ENCODE measurements around the gene CERK. TPM values are rescaled to one million over a fixed set of nuclear protein-coding genes. Genes with fewer than 3 reads are reported as not detected.

The CERK gene
- total RNA-seq, 1 donor from 2014 or later, result 50.7 TPM

GRCh38 chr22:46754110-46754799 lies 16.2 kb upstream of the CERK start:
- H3K4me3 Mint-ChIP-seq, result no peak overlapping the region
- peaks cover under 1% of the 10 kb centered on the region for H3K27me3 Mint-ChIP-seq (ENCODE audit: low read depth)
- TF ChIP-seq, protein P1, sequence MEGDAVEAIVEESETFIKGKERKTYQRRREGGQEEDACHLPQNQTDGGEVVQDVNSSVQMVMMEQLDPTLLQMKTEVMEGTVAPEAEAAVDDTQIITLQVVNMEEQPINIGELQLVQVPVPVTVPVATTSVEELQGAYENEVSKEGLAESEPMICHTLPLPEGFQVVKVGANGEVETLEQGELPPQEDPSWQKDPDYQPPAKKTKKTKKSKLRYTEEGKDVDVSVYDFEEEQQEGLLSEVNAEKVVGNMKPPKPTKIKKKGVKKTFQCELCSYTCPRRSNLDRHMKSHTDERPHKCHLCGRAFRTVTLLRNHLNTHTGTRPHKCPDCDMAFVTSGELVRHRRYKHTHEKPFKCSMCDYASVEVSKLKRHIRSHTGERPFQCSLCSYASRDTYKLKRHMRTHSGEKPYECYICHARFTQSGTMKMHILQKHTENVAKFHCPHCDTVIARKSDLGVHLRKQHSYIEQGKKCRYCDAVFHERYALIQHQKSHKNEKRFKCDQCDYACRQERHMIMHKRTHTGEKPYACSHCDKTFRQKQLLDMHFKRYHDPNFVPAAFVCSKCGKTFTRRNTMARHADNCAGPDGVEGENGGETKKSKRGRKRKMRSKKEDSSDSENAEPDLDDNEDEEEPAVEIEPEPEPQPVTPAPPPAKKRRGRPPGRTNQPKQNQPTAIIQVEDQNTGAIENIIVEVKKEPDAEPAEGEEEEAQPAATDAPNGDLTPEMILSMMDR (IDR thresholded peaks at IDR 0.05; ENCODE audit: unreplicated experiment), result no peak
- H3K27ac Mint-ChIP-seq, result peak overlapping the region; percentile 71
- no peak for DNase-seq (ENCODE audit: low spot score in 2 of 2, unreplicated experiment in 2 of 2)
- peaks cover 7% of the 10 kb centered on the region for H3K9me3 Mint-ChIP-seq
- peaks cover 5% of the 10 kb centered on the region for H3K36me3 Mint-ChIP-seq
- H3K4me1 Mint-ChIP-seq, result peaks cover 14% of the 10 kb centered on the region

DNA sequence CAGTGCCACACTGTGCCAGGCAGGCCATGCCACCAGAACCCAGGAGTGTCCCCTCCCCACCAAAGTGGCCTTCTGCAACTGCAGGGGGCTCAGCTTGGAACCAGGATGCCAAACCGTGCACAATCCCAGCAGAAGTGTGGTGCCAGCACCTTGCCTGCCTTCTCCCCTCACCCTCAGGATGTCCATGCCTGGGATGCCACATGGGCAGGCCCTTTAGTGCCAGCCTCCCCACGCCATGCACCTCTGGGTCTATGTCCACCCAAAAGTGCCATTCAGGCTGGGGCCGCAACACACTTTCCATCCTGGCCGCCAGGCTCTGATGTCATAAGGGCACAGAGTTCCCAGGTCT lies 15.7 kb upstream of the CERK start:
- Mint-ChIP-seq H3K4me3 (no peak overlapping the region), H3K4me1 (peaks cover 13% of the 10 kb centered on the region), H3K27ac (no peak overlapping the region), H3K36me3 (peaks cover 5% of the 10 kb centered on the region), H3K27me3 (ENCODE audit: low read depth) (peaks cover 2% of the 10 kb centered on the region), H3K9me3 (peaks cover 7% of the 10 kb centered on the region)
- TF ChIP-seq, protein P1 (IDR thresholded peaks at IDR 0.05; ENCODE audit: unreplicated experiment), result no peak
- no peak for DNase-seq (ENCODE audit: low spot score in 2 of 2, unreplicated experiment in 2 of 2)

GRCh38 chr22:46753360-46753759 lies 15.3 kb upstream of the CERK start:
- DNase-seq (ENCODE audit: low spot score in 2 of 2, unreplicated experiment in 2 of 2), result no peak
- no peak overlapping the region for H3K4me3 Mint-ChIP-seq
- peaks cover 7% of the 10 kb centered on the region for H3K9me3 Mint-ChIP-seq
- peaks cover 5% of the 10 kb centered on the region for H3K36me3 Mint-ChIP-seq
- no peak overlapping the region for H3K27ac Mint-ChIP-seq
- H3K4me1 Mint-ChIP-seq, result peaks cover 9% of the 10 kb centered on the region
- TF ChIP-seq, protein P1 (IDR thresholded peaks at IDR 0.05; ENCODE audit: unreplicated experiment), result no peak
- H3K27me3 Mint-ChIP-seq (ENCODE audit: low read depth), result peaks cover 2% of the 10 kb centered on the region

GRCh38 chr22:46752988-46753310 lies 14.9 kb upstream of the CERK start:
- Mint-ChIP-seq H3K36me3 (peaks cover 5% of the 10 kb centered on the region), H3K9me3 (peaks cover 7% of the 10 kb centered on the region), H3K27ac (no peak overlapping the region), H3K4me3 (no peak overlapping the region), H3K27me3 (ENCODE audit: low read depth) (peaks cover 2% of the 10 kb centered on the region), H3K4me1 (peaks cover 9% of the 10 kb centered on the region)
- TF ChIP-seq, protein P1 (IDR thresholded peaks at IDR 0.05; ENCODE audit: unreplicated experiment), result no peak
- no peak for DNase-seq (ENCODE audit: low spot score in 2 of 2, unreplicated experiment in 2 of 2)

- Mint-ChIP-seq H3K4me1 (peaks cover 9% of the 10 kb centered on the region), H3K27ac (no peak overlapping the region), H3K36me3 (peaks cover 5% of the 10 kb centered on the region), H3K9me3 (peaks cover 7% of the 10 kb centered on the region), H3K4me3 (no peak overlapping the region), H3K27me3 (ENCODE audit: low read depth) (peaks cover 2% of the 10 kb centered on the region)
- no peak for DNase-seq (ENCODE audit: low spot score in 2 of 2, unreplicated experiment in 2 of 2)
- TF ChIP-seq, protein P1 (IDR thresholded peaks at IDR 0.05; ENCODE audit: unreplicated experiment), result no peak
These were observed 14.4 kb upstream of the CERK start for GRCh38 chr22:46752286-46752987.

All from mesothelial cell of epicardium (in vitro differentiated cells).